Femur (tissue), 1 donor: ENCODE results near the gene AFTPH.
"Not testable (repeated sequence)": the region's sequence is repeated elsewhere in the genome, so short reads cannot be mapped to it uniquely, and the experiment has no call there.

Experiments
- DNase-seq: peaks from one replicate; pipeline ENCODE4 v3.0.0-alpha.2; 2017

The AFTPH gene

GRCh38 chr2:64498438-64498837 lies 25.7 kb upstream of the AFTPH start:
- no peak for DNase-seq

GRCh38 chr2:64500549-64500948 lies 23.6 kb upstream of the AFTPH start:
- no peak for DNase-seq

DNA sequence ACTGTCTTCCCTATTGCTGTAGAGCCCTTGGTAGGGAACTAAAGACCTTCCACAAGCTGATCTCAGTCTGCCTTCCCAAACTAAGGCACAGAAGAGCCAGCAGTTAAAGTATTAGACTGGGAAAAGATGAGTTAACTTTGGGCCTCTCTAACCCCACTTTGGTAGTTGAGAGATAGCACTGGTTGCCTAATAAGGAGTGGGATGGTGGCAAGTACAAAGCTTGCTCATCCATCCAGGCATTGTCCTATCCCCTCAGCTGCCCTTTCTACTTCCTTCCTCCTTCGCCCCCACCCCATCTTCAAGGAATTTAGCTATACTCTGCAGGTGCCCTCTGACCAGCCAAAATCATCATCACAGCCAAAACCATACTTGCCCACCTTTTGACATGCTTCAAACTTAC lies 22.2 kb upstream of the AFTPH start:
- DNase-seq: no peak

GRCh38 chr2:64502860-64503259 lies 21.3 kb upstream of the AFTPH start:
- no peak for DNase-seq

- DNase-seq: no peak
Measured at GRCh38 chr2:64504774-64505720, 19.1 kb upstream of the AFTPH start.

DNA sequence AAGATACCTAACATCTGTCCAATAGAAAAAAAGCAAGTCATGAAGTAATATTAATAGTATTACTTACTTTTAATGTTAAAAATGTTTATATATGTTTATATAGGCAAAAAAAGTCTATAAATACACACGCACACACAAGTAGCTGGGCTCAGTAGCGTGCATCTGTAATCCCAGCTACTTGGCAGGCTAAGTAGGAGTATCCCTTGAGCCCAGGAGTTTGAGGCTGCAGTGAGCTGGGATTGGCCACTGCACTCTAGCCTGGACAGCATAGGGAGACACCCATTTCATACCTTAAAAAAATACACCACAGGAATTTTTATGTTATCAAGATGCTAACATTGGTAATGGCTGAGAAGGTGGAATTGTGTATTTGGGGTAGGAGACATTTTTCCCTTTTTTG lies 17.4 kb upstream of the AFTPH start:
- no peak for DNase-seq

GRCh38 chr2:64514008-64514407 lies 10.1 kb upstream of the AFTPH start:
- no peak for DNase-seq

GRCh38 chr2:64515086-64515485 lies 9.0 kb upstream of the AFTPH start:
- no peak for DNase-seq

GRCh38 chr2:64516651-64517510 lies 7.2 kb upstream of the AFTPH start:
- no peak for DNase-seq

DNA sequence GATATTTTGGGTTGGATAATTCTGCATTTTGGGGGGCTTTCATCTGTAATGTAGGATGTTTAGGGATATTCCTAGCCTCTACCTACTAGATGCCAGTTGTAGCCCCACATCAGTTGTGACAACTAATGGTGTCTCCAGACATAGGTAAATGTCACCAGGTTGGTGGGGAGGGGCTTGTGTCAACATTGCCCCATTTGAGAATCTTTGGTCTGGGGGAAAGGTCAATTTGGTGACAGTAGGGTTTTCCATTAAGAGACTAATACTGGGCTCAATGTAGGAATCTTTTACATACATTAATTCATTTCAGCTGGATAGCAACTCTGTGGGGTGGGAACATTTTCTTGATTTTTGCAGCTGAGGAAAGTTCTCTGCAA lies 6.6 kb upstream of the AFTPH start:
- DNase-seq: no peak

DNA sequence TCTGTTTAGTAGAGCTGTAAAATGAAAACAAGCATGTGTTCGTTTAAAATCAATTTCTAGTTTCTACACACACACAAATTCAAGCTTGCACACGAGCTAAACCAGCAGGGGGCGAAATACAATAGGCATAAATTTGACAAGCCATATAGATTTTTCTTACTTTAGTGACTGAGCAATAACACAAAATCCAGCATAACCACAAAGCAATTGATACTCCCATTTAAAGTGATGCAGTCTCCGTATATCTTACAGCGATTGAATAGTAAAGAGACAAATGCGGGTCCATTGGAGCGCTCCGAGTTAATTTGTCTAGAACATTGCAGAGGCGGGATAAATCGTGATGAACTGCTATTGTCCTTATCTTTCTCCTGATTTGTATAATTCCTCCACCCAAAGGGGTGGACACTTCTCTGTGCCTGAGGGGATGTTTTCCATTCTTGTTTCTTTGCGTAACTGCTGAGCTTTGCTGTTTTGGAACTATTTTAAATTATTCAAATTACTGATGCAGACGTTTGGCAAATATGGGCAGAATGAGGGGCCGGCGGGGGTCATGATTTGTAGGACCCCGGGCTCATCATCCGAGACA lies 1.2 kb upstream of the AFTPH start:
- DNase-seq: peak; percentile 73

GRCh38 chr2:64524604-64525316 lies 632 bp downstream of the AFTPH start:
- DNase-seq: peak; percentile 55

DNA sequence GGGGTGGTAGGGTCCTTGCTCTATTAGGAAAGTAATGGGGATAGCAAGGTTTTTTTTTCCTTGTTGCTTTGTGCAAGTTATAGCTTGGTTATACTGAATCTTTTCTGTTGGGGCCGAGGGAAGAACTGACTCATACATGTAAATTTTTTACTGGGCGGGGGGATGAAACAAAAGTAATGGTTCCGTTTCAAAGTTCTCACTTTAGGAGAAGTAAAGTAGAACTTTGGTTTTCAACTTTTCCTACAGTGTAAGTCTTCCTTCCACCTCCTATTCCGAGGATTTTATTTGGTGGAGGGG lies 1.1 kb downstream of the AFTPH start:
- no peak for DNase-seq

DNA sequence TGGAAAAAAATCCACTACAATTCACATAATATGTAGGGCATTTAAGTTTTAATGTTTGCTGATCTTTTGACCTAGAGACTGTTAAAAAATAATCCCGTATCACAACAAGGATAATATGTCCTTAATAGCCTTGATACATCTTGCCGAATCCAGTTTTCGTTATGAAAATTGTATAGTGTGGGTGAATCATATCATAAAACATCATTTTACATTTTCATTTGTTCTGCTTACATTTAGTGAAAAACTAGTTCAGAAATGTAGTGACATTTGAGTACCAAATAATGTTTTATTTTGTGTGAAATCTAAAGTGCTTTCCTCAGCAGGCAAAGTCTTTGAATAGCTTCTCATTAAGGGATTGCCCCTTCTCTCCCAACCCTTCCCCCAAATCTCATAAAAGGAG lies 1.9 kb downstream of the AFTPH start:
- DNase-seq: no peak

DNA sequence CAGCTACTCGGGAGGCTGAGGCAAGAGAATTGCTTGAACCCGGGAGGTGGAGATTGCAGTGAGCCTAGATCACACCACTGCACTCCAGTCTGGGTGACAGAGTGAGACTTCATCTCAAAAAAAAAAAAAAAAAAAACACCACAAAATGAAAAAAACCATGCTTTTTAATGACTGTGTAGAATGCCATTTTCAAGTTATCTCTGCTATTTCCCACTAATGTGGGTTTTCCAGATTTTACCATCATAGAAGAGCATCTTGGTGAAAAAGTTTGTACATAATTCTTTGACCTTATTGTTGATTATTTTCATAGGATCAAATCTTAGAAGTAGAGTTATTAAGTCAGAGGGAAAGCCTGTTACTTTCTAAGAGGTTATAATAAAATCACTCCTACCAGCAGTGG lies 6.8 kb downstream of the AFTPH start:
- DNase-seq: not testable (repeated sequence)

- DNase-seq: no peak
Measured at GRCh38 chr2:64532030-64532429, 7.9 kb downstream of the AFTPH start.

- no peak for DNase-seq
Measured at GRCh38 chr2:64533882-64534281, 9.8 kb downstream of the AFTPH start.

DNA sequence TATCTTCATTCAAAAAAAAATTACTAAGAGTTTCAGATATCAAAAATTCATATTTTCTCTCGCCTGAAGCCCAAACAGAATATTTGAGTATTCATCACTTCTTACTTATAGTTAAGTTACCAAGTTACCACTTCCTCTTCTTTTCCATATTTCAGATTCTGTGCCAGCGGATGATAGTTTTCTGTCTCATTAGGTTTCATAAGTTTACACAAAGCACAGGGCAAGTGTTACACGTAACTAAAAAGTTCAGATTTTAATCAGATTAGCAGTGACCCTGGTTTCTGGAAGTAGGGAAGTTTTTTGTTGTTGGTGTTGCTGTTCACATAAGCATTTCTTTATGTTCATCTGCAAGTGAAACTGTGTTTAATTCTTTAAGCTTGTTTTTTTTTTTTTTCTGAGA lies 10.2 kb downstream of the AFTPH start:
- DNase-seq: no peak

GRCh38 chr2:64535024-64535423 lies 10.9 kb downstream of the AFTPH start:
- no peak for DNase-seq

- no peak for DNase-seq
Measured at GRCh38 chr2:64537991-64538390, 13.9 kb downstream of the AFTPH start.

DNA sequence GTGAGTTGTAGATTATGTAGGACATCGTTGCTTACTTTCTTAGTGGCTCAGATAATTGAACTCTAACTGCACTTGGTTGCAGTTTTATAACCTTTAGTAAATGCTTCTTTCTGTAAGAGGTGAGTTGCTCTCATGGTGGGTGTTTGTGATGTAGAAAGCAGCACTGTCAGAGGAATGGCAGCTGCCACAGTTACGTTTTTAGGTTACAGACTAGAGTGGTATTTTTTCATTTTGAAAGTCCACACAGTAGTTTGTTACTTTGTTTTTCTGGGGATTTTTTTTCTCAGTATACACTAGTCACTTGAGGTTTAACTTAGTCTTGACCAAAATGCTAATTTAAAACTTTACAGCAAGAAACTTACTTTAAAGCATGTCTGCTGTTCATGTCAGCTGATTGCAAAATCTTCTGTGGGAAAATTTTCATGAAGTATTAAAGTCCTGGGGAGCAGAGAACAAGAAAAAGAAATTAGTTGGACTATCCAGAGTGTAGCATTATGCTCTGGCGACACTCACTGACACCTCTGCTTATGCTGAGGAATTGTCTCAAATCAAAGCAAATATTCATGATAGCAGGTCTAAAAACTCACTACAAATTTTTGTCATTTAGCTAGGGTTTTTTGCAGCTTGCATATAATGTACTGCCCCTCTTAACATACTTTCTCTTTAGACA lies 14.8 kb downstream of the AFTPH start:
- DNase-seq: no peak

DNA sequence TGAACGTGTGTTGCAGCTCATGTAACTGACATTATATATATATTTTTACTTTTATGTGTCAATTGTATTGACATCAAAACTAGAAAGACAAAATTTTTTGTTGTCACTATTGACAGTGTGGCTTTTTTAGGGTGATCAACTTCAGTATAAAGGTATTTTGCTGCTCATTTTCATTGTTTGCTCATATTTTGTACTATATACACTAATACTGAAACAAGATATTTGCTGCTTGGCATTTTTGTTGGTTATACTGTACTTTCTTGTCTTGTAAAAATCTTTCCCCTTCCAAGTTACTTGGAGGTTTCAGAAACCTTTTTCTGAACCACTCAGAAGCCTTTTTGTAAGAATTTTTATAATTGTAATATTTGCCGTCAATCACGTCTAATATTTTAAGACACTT lies 16.5 kb downstream of the AFTPH start:
- DNase-seq: no peak

DNA sequence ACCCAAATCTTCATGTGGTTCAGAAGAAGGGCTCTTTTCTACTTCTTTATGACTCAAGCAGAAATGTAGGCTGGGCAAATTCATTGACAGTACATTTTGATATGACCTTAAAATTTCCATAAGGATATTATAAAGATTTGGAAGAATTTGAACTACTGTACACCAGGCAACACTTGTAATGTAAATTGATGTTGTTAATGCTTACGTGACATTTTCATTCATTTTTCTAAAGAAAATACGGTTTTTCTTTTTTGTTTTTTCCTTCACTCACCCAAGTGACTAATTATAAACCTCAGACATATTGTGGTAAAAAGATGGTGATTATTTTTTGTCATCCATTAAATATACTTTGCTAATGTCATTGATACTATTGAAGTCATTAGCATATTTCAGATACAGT lies 17.4 kb downstream of the AFTPH start:
- no peak for DNase-seq
